A673 (cell line): ENCODE measurements around the gene XPO4. TPM values are rescaled to one million over a fixed set of nuclear protein-coding genes. Genes with fewer than 3 reads are reported as not detected.
"Not testable (repeated sequence)": the region's sequence is repeated elsewhere in the genome, so short reads cannot be mapped to it uniquely, and the experiment has no call there.

Experiments
- BruUV-seq: library from RNA; stranded (reverse); fragments of 400-500 nt; replicated peaks from 2 replicates; lab custom pipeline; 2021; lab: Mats Ljungman, UMichigan
- CTCF ChIA-PET: fragments of 300-600 bp; sonication (Branson Sonifier 250); formaldehyde crosslinking; loops from one replicate; lab custom pipeline; 2022; ENCODE audit warnings: antibody characterized with exemption; lab: Charles Lee
- POLR2A ChIA-PET: fragments of 300-600 bp; sonication (Branson Sonifier 250); formaldehyde crosslinking; loops from one replicate; lab custom pipeline; 2022; ENCODE audit warnings: antibody characterized with exemption; ENCODE audit not compliant: low non-redundant PET; lab: Charles Lee
- DNase-seq: peaks from one replicate; pipeline ENCODE4 v3.0.0-alpha.2; 2015; ENCODE audit warnings: low spot score
- H3K27ac ChIP-seq: fragments of 200-600 bp; sonication (generic); 2 replicates; pipeline ENCODE4 v1.5.1; 2016; ENCODE audit warnings: mixed run types, low read depth, mild to moderate bottlenecking, mixed read lengths, antibody characterized with exemption, low read length; ENCODE audit not compliant: poor library complexity, severe bottlenecking
- H3K27me3 ChIP-seq: fragments of 200-600 bp; sonication (generic); replicated peaks from 2 replicates; pipeline ENCODE4 v1.6.1; 2017; ENCODE audit warnings: mixed run types, low read depth, mild to moderate bottlenecking, mixed read lengths, antibody characterized with exemption, low read length; ENCODE audit not compliant: insufficient read depth, poor library complexity
- H3K36me3 ChIP-seq: fragments of 200-600 bp; sonication (generic); 2 replicates; pipeline ENCODE4 v1.6.1; 2016; ENCODE audit warnings: mixed run types, mild to moderate bottlenecking, mixed read lengths, antibody characterized with exemption, low read length; ENCODE audit not compliant: insufficient read depth, poor library complexity, severe bottlenecking
- H3K4me1 ChIP-seq: fragments of 200-600 bp; sonication (generic); 2 replicates; pipeline ENCODE4 v1.6.1; 2017; ENCODE audit warnings: mixed run types, mild to moderate bottlenecking, mixed read lengths, antibody characterized with exemption, low read length; ENCODE audit not compliant: insufficient read depth, poor library complexity, severe bottlenecking
- H3K4me3 ChIP-seq: fragments of 200-600 bp; sonication (generic); 2 replicates; pipeline ENCODE4 v1.5.1; 2016; ENCODE audit warnings: low read depth, mixed run types, mild to moderate bottlenecking, mixed read lengths, low read length; ENCODE audit not compliant: poor library complexity, severe bottlenecking
- H3K9me3 ChIP-seq: fragments of 200-600 bp; sonication (generic); 2 replicates; pipeline ENCODE4 v1.6.1; 2016; ENCODE audit warnings: mixed run types, low read depth, mild to moderate bottlenecking, mixed read lengths, antibody characterized with exemption, low read length; ENCODE audit not compliant: poor library complexity, severe bottlenecking
- CTCF ChIP-seq: fragments of 300-800, 200-600 bp; sonication (generic); conservative IDR thresholded peaks from 2 replicates; pipeline ENCODE4 v1.5.1; 2017; ENCODE audit warnings: low read depth, mild to moderate bottlenecking, antibody characterized with exemption, low read length, moderate library complexity, mixed read lengths
- EZH2 ChIP-seq: fragments of 200-600 bp; sonication (generic); IDR thresholded peaks from 2 replicates; pipeline ENCODE4 v1.6.1; 2017; ENCODE audit warnings: borderline replicate concordance, low read depth, mild to moderate bottlenecking, mixed read lengths, antibody characterized with exemption, low read length; ENCODE audit not compliant: poor library complexity, severe bottlenecking
- intact Hi-C: fragments of 100-400 bp; cut with micrococcal nuclease; formaldehyde crosslinking; loops from one replicate; pipeline ENCODE4 v1.10.0; 2022; ENCODE audit not compliant: unreplicated experiment
- total RNA-seq: library from RNA; stranded (reverse); gene quantifications from 2 replicates; pipeline ENCODE4 v1.2.3, GENCODE V29; 2021

The XPO4 gene
- total RNA-seq, 1 experiment from 2014 or later, result 39.8 TPM

- Histone ChIP-seq H3K4me1 (no peaks in the 10 kb centered on the region), H3K36me3 (no peaks in the 10 kb centered on the region), H3K27ac (no peak overlapping the region), H3K4me3 (no peak overlapping the region), H3K27me3 (no peaks in the 10 kb centered on the region), H3K9me3 (no peaks in the 10 kb centered on the region)
- ChIA-PET CTCF (interaction anchor here (0.6 kb wide), 1 partner anchor 34 kb away, joined by 6 read pairs; no protein-coding TSS in a partner anchor), POLR2A (no interaction called here)
- no peak for TF ChIP-seq EZH2
- no peak for TF ChIP-seq CTCF
- no TSS peak for BruUV-seq
- no peak for DNase-seq
- intact Hi-C loops, result no loop called here
These were observed 11.5 kb downstream of the XPO4 start for GRCh38 chr13:20891034-20891433.

- H3K4me3 ChIP-seq, DNase-seq, H3K4me1 ChIP-seq, H3K9me3 ChIP-seq, BruUV-seq, H3K36me3 ChIP-seq, CTCF ChIA-PET, POLR2A ChIA-PET, intact Hi-C loops, H3K27me3 ChIP-seq, H3K27ac ChIP-seq: not testable (repeated sequence)
These were observed 12.0 kb downstream of the XPO4 start for GRCh38 chr13:20890540-20890939.

DNA sequence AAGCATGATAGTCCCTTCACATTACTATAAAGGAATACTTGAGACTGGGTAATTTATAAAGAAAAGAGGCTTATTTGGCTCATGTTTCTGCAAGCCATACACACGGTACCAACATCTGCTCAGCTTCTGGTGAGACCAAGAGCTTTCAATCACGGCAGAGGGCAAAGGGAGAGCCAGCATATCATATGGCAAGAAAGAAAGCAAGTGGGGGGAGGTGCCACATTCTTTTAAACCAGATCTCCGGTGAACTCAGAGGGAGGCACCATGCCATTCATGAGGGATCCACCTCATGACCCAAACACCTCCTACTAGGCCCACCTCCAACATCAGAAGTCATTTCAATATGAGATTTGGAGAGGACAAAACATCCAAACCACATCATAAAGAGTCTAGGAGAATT lies 20.3 kb downstream of the XPO4 start:
- Histone ChIP-seq H3K27me3 (no peaks in the 10 kb centered on the region), H3K9me3 (peaks cover 4% of the 10 kb centered on the region), H3K4me1 (no peaks in the 10 kb centered on the region), H3K27ac (no peak overlapping the region), H3K4me3 (no peak overlapping the region), H3K36me3 (no peaks in the 10 kb centered on the region)
- ChIA-PET CTCF (no interaction called here), POLR2A (no interaction called here)
- DNase-seq, result no peak
- BruUV-seq, result no TSS peak
- intact Hi-C loops, result no loop called here
- no peak for TF ChIP-seq EZH2
- TF ChIP-seq CTCF, result no peak

GRCh38 chr13:20877902-20878301 lies 24.6 kb downstream of the XPO4 start:
- Histone ChIP-seq H3K27me3 (no peaks in the 10 kb centered on the region), H3K4me1 (peaks cover 16% of the 10 kb centered on the region), H3K36me3 (no peaks in the 10 kb centered on the region), H3K4me3 (no peak overlapping the region), H3K27ac (peak overlapping the region; percentile 5), H3K9me3 (peaks cover 5% of the 10 kb centered on the region)
- intact Hi-C loops, result no loop called here
- TF ChIP-seq CTCF (no peak), EZH2 (no peak)
- ChIA-PET CTCF (no interaction called here), POLR2A (no interaction called here)
- no TSS peak for BruUV-seq
- DNase-seq, result no peak

DNA sequence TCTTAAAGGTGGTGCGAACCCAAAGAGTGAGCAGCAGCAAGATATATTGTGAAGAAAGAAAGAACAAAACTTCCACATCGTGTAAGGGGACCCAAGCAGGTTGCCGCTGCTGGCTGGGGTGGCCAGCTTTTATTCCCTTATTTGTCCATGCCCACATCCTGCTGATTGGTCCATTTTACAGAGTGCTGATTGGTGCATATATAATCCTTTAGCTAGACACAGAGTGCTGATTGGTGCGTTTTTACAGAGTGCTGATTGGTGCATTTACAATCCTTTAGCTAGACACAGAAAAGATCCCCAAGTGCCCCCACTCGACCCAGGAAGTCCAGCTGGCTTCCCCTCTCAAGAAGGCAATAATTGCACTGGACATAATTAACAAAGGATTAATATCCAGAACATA lies 25.7 kb downstream of the XPO4 start:
- H3K4me3 ChIP-seq, H3K9me3 ChIP-seq, H3K27me3 ChIP-seq, H3K27ac ChIP-seq, DNase-seq, POLR2A ChIA-PET, CTCF ChIA-PET, H3K36me3 ChIP-seq, BruUV-seq, intact Hi-C loops: not testable (repeated sequence)
- H3K4me1 ChIP-seq, result peaks cover 20% of the 10 kb centered on the region
